ENCODE results near the gene PCK1. TPM values are rescaled to one million over a fixed set of nuclear protein-coding genes. Genes with fewer than 3 reads are reported as not detected.

The PCK1 gene
- total RNA-seq, 1 experiment from 2014 or later, result 0.49 TPM

DNA sequence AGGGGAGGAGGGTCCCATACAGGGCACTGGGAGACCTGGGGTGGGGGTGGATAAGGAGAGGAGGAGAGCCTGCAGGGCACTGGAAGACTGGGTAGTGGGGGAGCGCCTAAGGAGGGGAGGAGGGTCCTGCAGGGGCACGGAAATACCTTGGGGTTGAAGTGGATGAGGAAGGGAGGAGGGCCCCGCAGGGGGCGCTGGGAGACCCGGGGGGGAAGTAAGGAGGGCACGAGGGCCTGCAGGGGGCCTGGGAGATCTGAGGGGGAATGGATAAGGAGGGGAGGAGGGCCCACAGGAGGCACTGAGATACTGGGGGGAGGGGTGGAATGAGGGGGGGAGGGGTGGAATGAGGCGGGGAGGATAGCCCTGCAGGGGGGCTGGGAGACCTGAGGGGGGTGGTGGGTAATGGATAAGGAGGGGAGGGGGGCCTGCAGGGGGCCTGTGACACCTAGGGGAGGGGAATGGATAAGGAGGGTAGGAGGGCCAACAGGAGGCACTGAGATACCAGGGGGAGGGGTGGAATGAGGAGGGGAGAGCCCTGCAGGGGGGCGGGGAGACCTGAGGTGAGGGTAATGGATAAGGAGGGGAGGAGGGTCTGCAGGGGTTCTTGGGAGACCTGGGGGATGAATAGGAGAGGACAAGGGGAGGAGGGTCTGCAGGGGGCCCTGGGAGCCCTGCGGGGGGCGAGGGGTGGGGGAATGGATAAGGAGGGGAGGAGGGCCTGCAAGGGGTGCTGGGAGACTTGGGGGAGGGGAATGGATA lies 35.4 kb upstream of the PCK1 start:
- TF ChIP-seq RAD21 (IDR thresholded peaks at IDR 0.05; ENCODE audit: low read depth), result no peak
- no peaks in the 10 kb centered on the region for H4K20me1 ChIP-seq (ENCODE audit: insufficient read depth)
- BruUV-seq (replicated peaks), result no TSS peak
- intact Hi-C loops (cut with micrococcal nuclease), result no loop called here
- H3K36me3 ChIP-seq (ENCODE audit: control insufficient read depth in 1 of 2, insufficient read depth in 2 of 2, low read length in 2 of 2), result no peaks in the 10 kb centered on the region
- no peak overlapping the region for H3K27ac ChIP-seq (ENCODE audit: low read depth, low read length)
- no peaks in the 10 kb centered on the region for H3K9me3 ChIP-seq (ENCODE audit: control insufficient read depth in 1 of 2, insufficient read depth in 1 of 2, low read depth in 1 of 2, low read length in 2 of 2)
- no peak overlapping the region for H3K9ac ChIP-seq (ENCODE audit: low read length)
- no peak overlapping the region for H3K4me3 ChIP-seq (replicated peaks in 1 of 2; ENCODE audit: low read depth in 1 of 2, low read length in 2 of 2)
- H2AFZ ChIP-seq (ENCODE audit: low read depth, low read length, poor library complexity, severe bottlenecking), result no peak overlapping the region
- H3K79me2 ChIP-seq (ENCODE audit: insufficient read depth, low read length), result no peaks in the 10 kb centered on the region
- ChIA-PET RAD21 (ENCODE audit: low non-redundant PET in 1 of 2, low total read pairs in 2 of 2, uncharacterized antibody in 2 of 2, unreplicated experiment in 2 of 2) (no interaction called here), POLR2A (no interaction called here), CTCF (no interaction called here)
- H3K9me2 ChIP-seq (ENCODE audit: insufficient read depth), result no peaks in the 10 kb centered on the region
- no peaks in the 10 kb centered on the region for H3K4me1 ChIP-seq (ENCODE audit: control insufficient read depth in 1 of 2, insufficient read depth in 2 of 2, low read length in 2 of 2)
- no peak for ATAC-seq
- DNase-seq (ENCODE audit: low read depth, low spot score), result no peak
- H3K27me3 ChIP-seq (ENCODE audit: insufficient read depth, low read length), result no peaks in the 10 kb centered on the region
- H3K4me2 ChIP-seq (ENCODE audit: low read length), result no peak overlapping the region

DNA sequence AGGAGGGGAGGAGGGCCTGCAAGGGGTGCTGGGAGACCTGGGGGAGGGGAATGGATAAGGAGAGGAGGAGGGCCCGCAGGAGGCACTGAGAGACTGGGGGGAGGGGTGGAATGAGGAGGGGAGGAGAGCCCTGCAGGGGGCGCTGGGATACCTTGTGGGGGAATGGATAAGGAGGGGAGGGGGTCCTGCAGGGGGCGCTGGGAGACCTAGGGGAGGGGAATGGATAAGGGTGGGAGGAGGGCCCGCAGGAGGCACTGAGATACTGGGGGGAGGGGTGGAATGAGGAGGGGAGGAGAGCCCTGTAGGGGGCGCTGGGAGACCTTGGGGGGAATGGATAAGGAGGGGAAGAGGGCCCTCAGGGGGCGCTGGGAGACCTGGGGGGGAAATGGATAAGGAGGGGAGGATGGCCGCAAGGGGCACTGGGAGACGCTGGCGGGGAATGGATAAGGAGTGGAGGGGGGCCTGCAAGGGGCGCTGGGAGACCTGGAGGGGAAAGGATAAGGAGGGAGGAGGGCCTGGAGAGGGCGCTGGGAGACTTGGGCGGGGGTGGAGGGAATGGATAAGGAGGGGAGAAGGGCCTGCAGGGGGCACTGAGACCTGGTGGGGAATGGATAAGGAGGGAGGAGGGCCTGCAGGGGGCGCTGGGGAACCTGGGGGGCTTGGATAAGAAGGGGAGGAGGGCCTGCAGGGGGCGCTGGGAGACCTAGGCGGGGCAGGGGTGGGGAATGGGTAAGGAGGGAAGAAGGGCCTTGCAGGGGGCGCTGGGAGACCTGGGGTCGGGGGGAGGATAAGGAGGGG lies 34.6 kb upstream of the PCK1 start:
- Histone ChIP-seq H2AFZ (ENCODE audit: low read depth, low read length, poor library complexity, severe bottlenecking) (no peak overlapping the region), H3K4me2 (ENCODE audit: low read length) (no peak overlapping the region), H3K79me2 (ENCODE audit: insufficient read depth, low read length) (no peaks in the 10 kb centered on the region), H3K36me3 (ENCODE audit: control insufficient read depth in 1 of 2, insufficient read depth in 2 of 2, low read length in 2 of 2) (no peaks in the 10 kb centered on the region), H3K27ac (ENCODE audit: low read depth, low read length) (no peak overlapping the region), H3K9ac (ENCODE audit: low read length) (no peak overlapping the region), H4K20me1 (ENCODE audit: insufficient read depth) (no peaks in the 10 kb centered on the region), H3K4me1 (ENCODE audit: control insufficient read depth in 1 of 2, insufficient read depth in 2 of 2, low read length in 2 of 2) (no peaks in the 10 kb centered on the region), H3K4me3 (replicated peaks in 1 of 2; ENCODE audit: low read depth in 1 of 2, low read length in 2 of 2) (no peak overlapping the region), H3K9me3 (ENCODE audit: control insufficient read depth in 1 of 2, insufficient read depth in 1 of 2, low read depth in 1 of 2, low read length in 2 of 2) (no peaks in the 10 kb centered on the region), H3K27me3 (ENCODE audit: insufficient read depth, low read length) (no peaks in the 10 kb centered on the region), H3K9me2 (ENCODE audit: insufficient read depth) (no peaks in the 10 kb centered on the region)
- ChIA-PET POLR2A (no interaction called here), CTCF (no interaction called here), RAD21 (ENCODE audit: low non-redundant PET in 1 of 2, low total read pairs in 2 of 2, uncharacterized antibody in 2 of 2, unreplicated experiment in 2 of 2) (interaction anchor here in 1 of 2 experiments (0.6 kb wide), 1 partner anchor 863 kb away, joined by 3 read pairs; the partner anchor contains the start of gene VAPB)
- TF ChIP-seq, protein P1, sequence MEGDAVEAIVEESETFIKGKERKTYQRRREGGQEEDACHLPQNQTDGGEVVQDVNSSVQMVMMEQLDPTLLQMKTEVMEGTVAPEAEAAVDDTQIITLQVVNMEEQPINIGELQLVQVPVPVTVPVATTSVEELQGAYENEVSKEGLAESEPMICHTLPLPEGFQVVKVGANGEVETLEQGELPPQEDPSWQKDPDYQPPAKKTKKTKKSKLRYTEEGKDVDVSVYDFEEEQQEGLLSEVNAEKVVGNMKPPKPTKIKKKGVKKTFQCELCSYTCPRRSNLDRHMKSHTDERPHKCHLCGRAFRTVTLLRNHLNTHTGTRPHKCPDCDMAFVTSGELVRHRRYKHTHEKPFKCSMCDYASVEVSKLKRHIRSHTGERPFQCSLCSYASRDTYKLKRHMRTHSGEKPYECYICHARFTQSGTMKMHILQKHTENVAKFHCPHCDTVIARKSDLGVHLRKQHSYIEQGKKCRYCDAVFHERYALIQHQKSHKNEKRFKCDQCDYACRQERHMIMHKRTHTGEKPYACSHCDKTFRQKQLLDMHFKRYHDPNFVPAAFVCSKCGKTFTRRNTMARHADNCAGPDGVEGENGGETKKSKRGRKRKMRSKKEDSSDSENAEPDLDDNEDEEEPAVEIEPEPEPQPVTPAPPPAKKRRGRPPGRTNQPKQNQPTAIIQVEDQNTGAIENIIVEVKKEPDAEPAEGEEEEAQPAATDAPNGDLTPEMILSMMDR (IDR thresholded peaks at IDR 0.05 in 2 of 3, conservative IDR thresholded peaks at IDR 0.05 in 1 of 3; ENCODE audit: borderline replicate concordance in 1 of 3, insufficient read depth in 1 of 3, low read depth in 2 of 3, low read length in 2 of 3), result peak; percentile 46 to 83 (median 49)
- TF ChIP-seq RAD21 (IDR thresholded peaks at IDR 0.05; ENCODE audit: low read depth) (peak; percentile 3; the same call in 1 of the 2 replicates), JUND (IDR thresholded peaks at IDR 0.05) (no peak)
- peak; percentile 15 for DNase-seq (ENCODE audit: low read depth, low spot score)
- BruUV-seq (replicated peaks), result no TSS peak
- intact Hi-C loops (cut with micrococcal nuclease), result no loop called here
- peak; percentile 76 for ATAC-seq

Data from HCT116 (cell line).